ENCODE data around the gene MCM6.

MCM6 gene

DNA sequence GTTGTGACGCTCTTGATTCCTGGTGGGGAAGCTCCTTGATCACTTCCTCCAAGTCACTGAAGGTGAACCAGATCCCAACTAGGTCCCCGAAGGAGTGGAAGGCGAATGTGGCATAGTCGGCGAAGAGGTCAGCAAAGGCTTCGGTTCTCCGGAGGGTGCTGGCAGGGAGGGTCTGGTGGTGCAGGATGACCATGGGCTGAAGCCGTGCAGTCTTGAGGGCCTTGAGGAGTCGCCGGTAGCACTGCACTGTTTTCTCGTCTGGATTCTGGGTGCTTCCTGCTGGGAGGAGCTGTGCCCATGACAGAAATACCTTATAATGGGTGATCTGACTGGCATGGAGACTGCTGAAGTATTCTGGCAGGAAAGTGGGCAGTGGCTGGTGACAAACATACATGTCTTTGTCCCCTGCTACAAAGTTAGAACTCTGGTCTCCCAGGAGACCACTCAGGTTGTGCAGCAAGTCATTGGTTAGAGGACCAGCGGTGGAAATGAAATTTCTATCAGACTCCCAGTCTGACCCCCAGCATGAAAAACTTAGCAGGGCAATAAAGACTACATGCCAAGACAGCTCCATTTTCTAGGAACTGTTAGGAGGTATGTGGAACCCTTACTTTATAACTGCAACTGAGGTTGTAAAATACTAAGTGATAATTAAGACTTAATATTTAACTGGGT is 39.5 kb downstream of the MCM6 start, which contains the start of gene LCT:
LCT (minus strand) TSS at position 589 of the 675 bp plus-strand sequence; CDS start at position 574, 15 bp downstream.
- Histone ChIP-seq H3K27me3 (ENCODE audit: insufficient read depth, low read depth, severe bottlenecking) (no peaks in the 10 kb centered on the region), H3K36me3 (peaks cover 12% of the 10 kb centered on the region), H3K9me3 (ENCODE audit: severe bottlenecking) (no peaks in the 10 kb centered on the region), H3K4me3 (ENCODE audit: low read depth, low read length) (no peak within 1 kb of the TSS), H3K27ac (no peak within 1 kb of the TSS)
- TF ChIP-seq CTCF (IDR thresholded peaks at IDR 0.05; ENCODE audit: low read depth, low read length) = no peak
- no peak for DNase-seq

GRCh38 chr2:135832891-135833290 is 43.4 kb downstream of the MCM6 start:
- no peak overlapping the region for H3K27ac ChIP-seq
- no peak for DNase-seq
- no peak for TF ChIP-seq CTCF (IDR thresholded peaks at IDR 0.05; ENCODE audit: low read depth, low read length)
- H3K36me3 ChIP-seq = no peaks in the 10 kb centered on the region
- H3K9me3 ChIP-seq (ENCODE audit: severe bottlenecking) = no peaks in the 10 kb centered on the region
- H3K27me3 ChIP-seq (ENCODE audit: insufficient read depth, low read depth, severe bottlenecking) = no peaks in the 10 kb centered on the region
- H3K4me3 ChIP-seq (ENCODE audit: low read depth, low read length) = no peak overlapping the region

GRCh38 chr2:135831180-135831812 is 44.9 kb downstream of the MCM6 start:
- TF ChIP-seq CTCF (IDR thresholded peaks at IDR 0.05; ENCODE audit: low read depth, low read length) = no peak
- no peak overlapping the region for H3K4me3 ChIP-seq (ENCODE audit: low read depth, low read length)
- no peaks in the 10 kb centered on the region for H3K36me3 ChIP-seq
- no peaks in the 10 kb centered on the region for H3K27me3 ChIP-seq (ENCODE audit: insufficient read depth, low read depth, severe bottlenecking)
- DNase-seq = no peak
- H3K27ac ChIP-seq = no peak overlapping the region
- H3K9me3 ChIP-seq (ENCODE audit: severe bottlenecking) = no peaks in the 10 kb centered on the region

- no peak for DNase-seq
- no peaks in the 10 kb centered on the region for H3K27me3 ChIP-seq (ENCODE audit: insufficient read depth, low read depth, severe bottlenecking)
- no peak overlapping the region for H3K4me3 ChIP-seq (ENCODE audit: low read depth, low read length)
- H3K9me3 ChIP-seq (ENCODE audit: severe bottlenecking) = no peaks in the 10 kb centered on the region
- H3K27ac ChIP-seq = no peak overlapping the region
- H3K36me3 ChIP-seq = no peaks in the 10 kb centered on the region
- no peak for TF ChIP-seq CTCF (IDR thresholded peaks at IDR 0.05; ENCODE audit: low read depth, low read length)
These were observed 46.7 kb downstream of the MCM6 start for GRCh38 chr2:135829378-135830135.

- H3K4me3 ChIP-seq (ENCODE audit: low read depth, low read length) = no peak overlapping the region
- TF ChIP-seq CTCF (IDR thresholded peaks at IDR 0.05; ENCODE audit: low read depth, low read length) = no peak
- H3K36me3 ChIP-seq = no peaks in the 10 kb centered on the region
- H3K9me3 ChIP-seq (ENCODE audit: severe bottlenecking) = no peaks in the 10 kb centered on the region
- H3K27me3 ChIP-seq (ENCODE audit: insufficient read depth, low read depth, severe bottlenecking) = no peaks in the 10 kb centered on the region
- no peak overlapping the region for H3K27ac ChIP-seq
- DNase-seq = no peak
These were observed 49.7 kb downstream of the MCM6 start for GRCh38 chr2:135826544-135826943.
